ENCODE results near the gene NECTIN1. TPM values are rescaled to one million over a fixed set of nuclear protein-coding genes. Genes with fewer than 3 reads are reported as not detected.

The NECTIN1 gene
- total and polyA plus RNA-seq, 2 donors (not counting 3 experiments of a cell fraction or from before 2014, with no cell fraction given): 10.8 to 23.6 TPM

GRCh38 chr11:119759747-119760412 is 30.9 kb upstream of the NECTIN1 start:
- no peak overlapping the region for H3K27ac ChIP-seq (ENCODE audit: insufficient read depth, low read depth, low read length)
- H3K79me2 ChIP-seq (ENCODE audit: control insufficient read depth, insufficient read depth, low read length): no peaks in the 10 kb centered on the region
- H3K4me3 ChIP-seq (replicated peaks in 1 of 3; ENCODE audit: insufficient read depth in 1 of 3, low read depth in 1 of 3, low read length in 3 of 3): no peak overlapping the region
- intact Hi-C loops (cut with micrococcal nuclease) (no loop called here), dilution Hi-C loops (cut with MboI; ENCODE audit: extremely low pct_ligation_motif_present, low sequenced_read_pairs) (no loop called here)
- no peak for FAIRE-seq
- no peaks in the 10 kb centered on the region for H4K20me1 ChIP-seq (replicated peaks; ENCODE audit: control insufficient read depth, extremely low read depth, insufficient read depth, low read length)
- DNase-seq (ENCODE audit: low read depth, low spot score): no peak
- H3K27me3 ChIP-seq (ENCODE audit: control insufficient read depth in 2 of 2, insufficient read depth in 2 of 2, low read length in 2 of 2): peaks cover 0 to 8% of the 10 kb centered on the region in 2 experiments
- TF ChIP-seq MYC (IDR thresholded peaks at IDR 0.05; ENCODE audit: low read depth, low read length) (no peak), CTCF (IDR thresholded peaks at IDR 0.05; ENCODE audit: extremely low read depth in 1 of 2, insufficient read depth in 1 of 2, low read depth in 1 of 2, low read length in 2 of 2) (no peak), FOS (IDR thresholded peaks at IDR 0.05; ENCODE audit: borderline replicate concordance, insufficient read depth, low read length) (no peak), POLR2A (IDR thresholded peaks at IDR 0.05; ENCODE audit: low read depth, low read length) (no peak), JUN (IDR thresholded peaks at IDR 0.05; ENCODE audit: borderline replicate concordance, insufficient read depth, insufficient read length, low read depth) (no peak), POLR2AphosphoS5 (IDR thresholded peaks at IDR 0.05; ENCODE audit: insufficient read depth, low read depth, low read length) (no peak), GATA2 (IDR thresholded peaks at IDR 0.05; ENCODE audit: insufficient read depth, insufficient read length, low read depth, low read length) (no peak), EZH2 (IDR thresholded peaks at IDR 0.05; ENCODE audit: borderline replicate concordance, low read depth, low read length, severe bottlenecking) (no peak)
- TF ChIP-seq, protein P1, sequence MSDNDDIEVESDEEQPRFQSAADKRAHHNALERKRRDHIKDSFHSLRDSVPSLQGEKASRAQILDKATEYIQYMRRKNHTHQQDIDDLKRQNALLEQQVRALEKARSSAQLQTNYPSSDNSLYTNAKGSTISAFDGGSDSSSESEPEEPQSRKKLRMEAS (IDR thresholded peaks at IDR 0.05; ENCODE audit: insufficient read depth, insufficient read length): no peak
- no peaks in the 10 kb centered on the region for H3K9me3 ChIP-seq (replicated peaks; ENCODE audit: control insufficient read depth, insufficient read depth, low read length)
- no peak overlapping the region for H3K9ac ChIP-seq (replicated peaks; ENCODE audit: extremely low read depth, insufficient read depth, low read length)
- H2AFZ ChIP-seq (ENCODE audit: low read depth, low read length): no peak overlapping the region
- no peak overlapping the region for H3K4me2 ChIP-seq (ENCODE audit: insufficient read depth, low read length)
- H3K36me3 ChIP-seq (ENCODE audit: control insufficient read depth in 2 of 2, extremely low read depth in 1 of 2, insufficient read depth in 2 of 2, low read length in 2 of 2): no peaks in the 10 kb centered on the region
- CTCF ChIA-PET: no interaction called here
- no TSS peak for BruUV-seq (replicated peaks)
- H3K9me1 ChIP-seq (replicated peaks; ENCODE audit: control insufficient read depth, extremely low read depth, insufficient read depth, low read length): no peaks in the 10 kb centered on the region
- POLR2A ChIA-PET: no interaction called here
- no peaks in the 10 kb centered on the region for H3K4me1 ChIP-seq (ENCODE audit: control insufficient read depth, extremely low read depth, insufficient read depth, low read length)

Data from endothelial cell of umbilical vein (primary cell).